ENCODE results near the gene CCN5. TPM values are rescaled to one million over a fixed set of nuclear protein-coding genes. Genes with fewer than 3 reads are reported as not detected.

CCN5 gene
- polyA plus RNA-seq, 3 donors, result 0.11 to 0.15 TPM; not detected in 1

GRCh38 chr20:44733341-44734069 is 18.3 kb downstream of the CCN5 start:
- no peak for DNase-seq (ENCODE audit: low read depth in 3 of 3, low spot score in 2 of 3)

GRCh38 chr20:44734938-44735337 is 19.8 kb downstream of the CCN5 start:
- DNase-seq (ENCODE audit: low read depth in 3 of 3, low spot score in 2 of 3), result no peak

GRCh38 chr20:44735816-44736169 is 20.6 kb downstream of the CCN5 start:
- no peak for DNase-seq (ENCODE audit: low read depth in 3 of 3, low spot score in 2 of 3)

- DNase-seq (ENCODE audit: low read depth in 3 of 3, low spot score in 2 of 3), result no peak
Observed at GRCh38 chr20:44736170-44737021, 21.2 kb downstream of the CCN5 start.

GRCh38 chr20:44737116-44737515 is 21.9 kb downstream of the CCN5 start:
- DNase-seq (ENCODE audit: low read depth in 3 of 3, low spot score in 2 of 3), result no peak

GRCh38 chr20:44738813-44739477 is 23.8 kb downstream of the CCN5 start:
- DNase-seq (ENCODE audit: low read depth in 3 of 3, low spot score in 2 of 3), result no peak

- DNase-seq (ENCODE audit: low read depth in 3 of 3, low spot score in 2 of 3), result no peak
Observed at GRCh38 chr20:44739942-44740341, 24.8 kb downstream of the CCN5 start.

- DNase-seq (ENCODE audit: low read depth in 3 of 3, low spot score in 2 of 3), result no peak
Observed at GRCh38 chr20:44742304-44743079, 27.3 kb downstream of the CCN5 start.

- no peak for DNase-seq (ENCODE audit: low read depth in 3 of 3, low spot score in 2 of 3)
Observed at GRCh38 chr20:44743080-44743701, 28.0 kb downstream of the CCN5 start.

- DNase-seq (ENCODE audit: low read depth in 3 of 3, low spot score in 2 of 3), result no peak
Observed at GRCh38 chr20:44743916-44744655, 28.9 kb downstream of the CCN5 start.

- no peak for DNase-seq (ENCODE audit: low read depth in 3 of 3, low spot score in 2 of 3)
Observed at GRCh38 chr20:44745122-44745597, 30.0 kb downstream of the CCN5 start.

- DNase-seq (ENCODE audit: low read depth in 3 of 3, low spot score in 2 of 3), result no peak
Observed at GRCh38 chr20:44745598-44746366, 30.6 kb downstream of the CCN5 start, which contains the start of gene KCNK15. Gene KCNK15, plus strand, starts transcription at chr20:44745865. Its CDS starts 46 bp downstream, at chr20:44745911.

- DNase-seq (ENCODE audit: low read depth in 3 of 3, low spot score in 2 of 3), result no peak
Observed at GRCh38 chr20:44746367-44747165, 31.4 kb downstream of the CCN5 start.

GRCh38 chr20:44747166-44748004 is 32.2 kb downstream of the CCN5 start:
- peak in 1 of 3 donors; percentile 63 for DNase-seq (ENCODE audit: low read depth in 3 of 3, low spot score in 2 of 3)

- no peak for DNase-seq (ENCODE audit: low read depth in 3 of 3, low spot score in 2 of 3)
Observed at GRCh38 chr20:44748005-44748370, 32.8 kb downstream of the CCN5 start.

GRCh38 chr20:44750081-44750805 is 35.1 kb downstream of the CCN5 start:
- DNase-seq (ENCODE audit: low read depth in 3 of 3, low spot score in 2 of 3), result no peak

All from right renal cortex interstitium (tissue), 3 donors.